Duodenal mucosa (tissue), 2 donors: ENCODE measurements around the gene NEURL4.

ENCODE experiments used
- H3K27ac ChIP-seq: one replicate; pipeline ENCODE4 v1.7.0; 2013; ENCODE audit warnings: low read depth, low read length
- H3K27me3 ChIP-seq, 2 donors: one replicate each; pipeline ENCODE4 v1.7.0; 2013; ENCODE audit warnings: low read length in 2 of 2, control low read depth in 1 of 2; ENCODE audit not compliant: insufficient read depth in 2 of 2, control insufficient read depth in 1 of 2
- H3K36me3 ChIP-seq, 2 donors: one replicate each; pipeline ENCODE4 v1.7.0; 2013; ENCODE audit warnings: low read length in 2 of 2, control low read depth in 1 of 2; ENCODE audit not compliant: insufficient read depth in 2 of 2, control insufficient read depth in 1 of 2
- H3K4me1 ChIP-seq, 2 donors: one replicate each; pipeline ENCODE4 v1.7.0; 2013; ENCODE audit warnings: low read length in 2 of 2, control low read depth in 1 of 2; ENCODE audit not compliant: insufficient read depth in 2 of 2, control insufficient read depth in 1 of 2
- H3K4me3 ChIP-seq, 2 donors: one replicate each; pipeline ENCODE4 v1.7.0; 2013; ENCODE audit warnings: low read length in 2 of 2, low read depth in 1 of 2
- H3K9ac ChIP-seq, 2 donors: one replicate each; pipeline ENCODE4 v1.7.0; 2013; ENCODE audit warnings: low read length in 2 of 2, low read depth in 1 of 2
- H3K9me3 ChIP-seq, 2 donors: one replicate each; pipeline ENCODE4 v1.7.0; 2013; ENCODE audit warnings: low read length in 2 of 2, control low read depth in 1 of 2; ENCODE audit not compliant: control insufficient read depth in 1 of 2

Gene NEURL4

GRCh38 chr17:7290166-7290565, 39.0 kb downstream of the NEURL4 start:
- no peak overlapping the region for H3K9ac ChIP-seq
- peaks cover 22 to 30% of the 10 kb centered on the region in 2 donors for H3K4me1 ChIP-seq
- no peaks in the 10 kb centered on the region for H3K36me3 ChIP-seq
- H3K4me3 ChIP-seq: no peak overlapping the region
- peaks cover 0 to 16% of the 10 kb centered on the region in 2 donors for H3K27me3 ChIP-seq
- no peaks in the 10 kb centered on the region for H3K9me3 ChIP-seq
- H3K27ac ChIP-seq: no peak overlapping the region

GRCh38 chr17:7289256-7290032, 39.7 kb downstream of the NEURL4 start:
- Histone ChIP-seq H3K27ac (no peak overlapping the region), H3K4me3 (no peak overlapping the region), H3K27me3 (peaks cover 0 to 16% of the 10 kb centered on the region in 2 donors), H3K9me3 (no peaks in the 10 kb centered on the region), H3K4me1 (peaks cover 22 to 25% of the 10 kb centered on the region in 2 donors), H3K9ac (no peak overlapping the region), H3K36me3 (no peaks in the 10 kb centered on the region)

DNA sequence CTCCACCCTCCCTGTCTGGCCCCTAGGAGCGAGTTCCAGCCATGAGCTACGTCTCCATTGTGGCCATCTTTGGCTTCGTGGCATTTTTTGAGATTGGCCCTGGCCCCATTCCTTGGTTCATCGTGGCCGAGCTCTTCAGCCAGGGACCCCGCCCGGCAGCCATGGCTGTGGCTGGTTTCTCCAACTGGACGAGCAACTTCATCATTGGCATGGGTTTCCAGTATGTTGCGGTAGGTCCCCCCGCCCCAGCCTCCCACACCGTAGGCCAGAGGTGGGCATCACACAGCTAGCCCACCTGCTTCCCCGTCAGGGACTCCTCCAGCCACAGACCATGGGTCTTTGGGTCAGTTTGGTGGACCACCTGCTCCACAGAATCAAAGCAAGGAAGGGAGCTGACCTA, 43.5 kb downstream of the NEURL4 start:
- Histone ChIP-seq H3K9ac (no peak overlapping the region), H3K9me3 (no peaks in the 10 kb centered on the region), H3K27me3 (peaks cover 0 to 13% of the 10 kb centered on the region in 2 donors), H3K4me3 (no peak overlapping the region), H3K36me3 (no peaks in the 10 kb centered on the region), H3K27ac (no peak overlapping the region), H3K4me1 (peaks cover 14 to 20% of the 10 kb centered on the region in 2 donors)

DNA sequence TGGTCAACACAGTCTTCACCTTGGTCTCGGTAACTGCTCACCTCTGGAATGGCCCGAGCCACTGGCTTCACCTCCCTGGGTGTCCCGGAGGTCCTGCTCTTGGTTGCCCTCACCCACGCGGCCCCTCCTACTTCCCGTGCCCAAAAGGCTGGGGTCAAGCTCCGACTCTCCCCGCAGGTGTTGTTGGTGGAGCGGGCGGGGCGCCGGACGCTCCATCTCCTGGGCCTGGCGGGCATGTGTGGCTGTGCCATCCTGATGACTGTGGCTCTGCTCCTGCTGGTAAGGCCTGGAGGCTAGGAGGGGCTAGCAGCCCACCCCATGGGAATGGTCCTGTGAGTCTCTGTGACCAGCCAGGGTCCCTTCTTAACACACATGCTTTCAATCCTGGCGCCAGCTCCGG, 44.2 kb downstream of the NEURL4 start:
- Histone ChIP-seq H3K4me1 (peaks cover 20 to 28% of the 10 kb centered on the region in 2 donors), H3K27me3 (peaks cover 0 to 13% of the 10 kb centered on the region in 2 donors), H3K27ac (no peak overlapping the region), H3K36me3 (no peaks in the 10 kb centered on the region), H3K9me3 (no peaks in the 10 kb centered on the region), H3K9ac (no peak overlapping the region), H3K4me3 (no peak overlapping the region)

DNA sequence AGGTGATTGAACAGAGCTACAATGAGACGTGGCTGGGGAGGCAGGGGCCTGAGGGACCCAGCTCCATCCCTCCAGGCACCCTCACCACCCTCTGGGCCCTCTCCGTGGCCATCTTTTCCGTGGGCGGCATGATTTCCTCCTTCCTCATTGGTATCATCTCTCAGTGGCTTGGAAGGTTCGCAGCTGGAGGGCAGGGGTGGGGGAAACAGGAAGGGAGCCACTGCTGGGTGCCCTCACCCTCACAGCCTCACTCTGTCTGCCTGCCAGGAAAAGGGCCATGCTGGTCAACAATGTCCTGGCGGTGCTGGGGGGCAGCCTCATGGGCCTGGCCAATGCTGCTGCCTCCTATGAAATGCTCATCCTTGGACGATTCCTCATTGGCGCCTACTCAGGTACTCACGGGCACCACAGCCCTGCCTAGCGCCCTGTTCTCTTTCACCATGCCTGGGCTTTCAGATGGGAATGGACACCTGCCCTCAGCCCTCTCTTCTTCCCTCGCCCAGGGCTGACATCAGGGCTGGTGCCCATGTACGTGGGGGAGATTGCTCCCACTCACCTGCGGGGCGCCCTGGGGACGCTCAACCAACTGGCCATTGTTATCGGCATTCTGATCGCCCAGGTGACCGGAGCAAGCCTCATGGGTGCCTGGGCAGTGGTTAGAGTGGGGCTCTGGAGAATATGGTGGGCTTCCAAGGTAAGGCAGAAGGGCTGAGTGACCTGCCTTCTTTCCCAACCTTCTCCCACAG, 45.5 kb downstream of the NEURL4 start:
- no peak overlapping the region for H3K9ac ChIP-seq
- no peaks in the 10 kb centered on the region for H3K36me3 ChIP-seq
- no peak overlapping the region for H3K4me3 ChIP-seq
- peaks cover 21 to 35% of the 10 kb centered on the region in 2 donors for H3K4me1 ChIP-seq
- peaks cover 0 to 13% of the 10 kb centered on the region in 2 donors for H3K27me3 ChIP-seq
- no peak overlapping the region for H3K27ac ChIP-seq
- no peaks in the 10 kb centered on the region for H3K9me3 ChIP-seq

GRCh38 chr17:7282752-7283321, 46.3 kb downstream of the NEURL4 start:
- Histone ChIP-seq H3K4me1 (peaks cover 21 to 35% of the 10 kb centered on the region in 2 donors), H3K27me3 (peaks cover 0 to 13% of the 10 kb centered on the region in 2 donors), H3K9me3 (no peaks in the 10 kb centered on the region), H3K36me3 (no peaks in the 10 kb centered on the region), H3K9ac (peak overlapping the region in 1 of 2 donors; percentile 26), H3K4me3 (peak overlapping the region in 1 of 2 donors; percentile 56), H3K27ac (no peak overlapping the region)

DNA sequence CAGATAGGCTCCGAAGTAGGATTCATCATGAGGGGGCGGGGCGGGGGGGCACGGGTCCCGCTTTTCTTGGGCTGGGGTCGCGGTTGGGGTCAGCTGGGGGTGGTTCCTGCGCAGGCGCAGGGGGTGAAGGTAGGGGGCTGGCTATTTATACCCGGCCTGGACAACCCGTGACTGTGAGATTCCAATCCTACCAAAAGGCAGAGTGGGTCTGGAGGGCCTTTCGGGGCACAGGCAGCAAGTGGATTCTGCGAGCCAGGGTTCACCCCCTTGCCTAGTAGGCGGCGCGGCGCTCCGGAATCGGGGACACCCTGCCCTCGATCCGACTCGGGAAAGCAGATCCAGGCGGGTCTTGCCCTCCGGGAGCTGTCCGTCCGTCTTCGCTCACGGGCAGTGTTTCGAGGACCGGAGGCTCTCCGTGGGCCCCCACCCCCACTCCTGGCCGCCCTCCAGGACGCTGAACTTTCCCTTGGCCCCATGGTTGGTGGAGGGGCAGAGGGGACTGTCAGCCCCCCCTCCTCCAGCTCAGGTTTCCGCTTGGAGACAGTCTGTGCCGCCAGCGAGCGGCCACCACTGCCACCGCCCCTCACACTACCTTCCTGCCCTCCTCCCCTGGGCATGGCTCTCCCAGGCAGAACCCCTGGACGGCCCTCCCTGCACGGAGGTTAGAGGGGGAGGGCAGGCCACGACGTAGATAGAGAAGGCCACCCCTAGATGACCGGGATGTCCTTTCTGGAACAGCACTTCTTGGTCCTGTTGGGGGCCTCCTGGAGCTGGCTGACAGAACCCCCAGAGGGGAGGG, 47.0 kb downstream of the NEURL4 start:
- Histone ChIP-seq H3K36me3 (no peaks in the 10 kb centered on the region), H3K27ac (no peak overlapping the region), H3K4me3 (peak overlapping the region; percentile 56 to 77), H3K4me1 (peaks cover 21 to 35% of the 10 kb centered on the region in 2 donors), H3K27me3 (peaks cover 0 to 13% of the 10 kb centered on the region in 2 donors), H3K9ac (peak overlapping the region; percentile 26 to 48), H3K9me3 (no peaks in the 10 kb centered on the region)

- peak within 1 kb of the TSS; percentile 72 for H3K27ac ChIP-seq
- no peaks in the 10 kb centered on the region for H3K9me3 ChIP-seq
- H3K9ac ChIP-seq: peak within 1 kb of the TSS; percentile 67 to 84
- H3K36me3 ChIP-seq: no peaks in the 10 kb centered on the region
- peaks cover 21 to 35% of the 10 kb centered on the region in 2 donors for H3K4me1 ChIP-seq
- H3K4me3 ChIP-seq: peak within 1 kb of the TSS; percentile 77 to 80
- H3K27me3 ChIP-seq: peaks cover 0 to 13% of the 10 kb centered on the region in 2 donors
These were observed 47.8 kb downstream of the NEURL4 start, which contains the start of gene SLC2A4 for GRCh38 chr17:7281074-7281952. TSS of gene SLC2A4 (plus strand) at chr17:7281718. CDS start at chr17:7281935, 217 bp downstream.

GRCh38 chr17:7280519-7281073, 48.5 kb downstream of the NEURL4 start:
- peak overlapping the region; percentile 67 to 84 for H3K9ac ChIP-seq

More at GRCh38 chr17:7280519-7281073, 48.5 kb downstream of the NEURL4 start:
- Histone ChIP-seq H3K27me3 (peaks cover 0 to 13% of the 10 kb centered on the region in 2 donors), H3K9me3 (no peaks in the 10 kb centered on the region), H3K4me3 (peak overlapping the region; percentile 77 to 80), H3K27ac (peak overlapping the region; percentile 72), H3K36me3 (no peaks in the 10 kb centered on the region), H3K4me1 (peaks cover 21 to 35% of the 10 kb centered on the region in 2 donors)
